GM12872 (cell line): ENCODE measurements around the gene LRG1.
A peak's percentile ranks its signal among the peaks of the same experiment; 100 is the strongest.

Source experiments
- CTCF ChIP-seq: IDR thresholded peaks from 3 replicates; pipeline ENCODE4 v1.5.1; 2011; ENCODE audit warnings: low read depth, mild to moderate bottlenecking, low read length, moderate library complexity; ENCODE audit not compliant: insufficient read depth

The LRG1 gene

GRCh38 chr19:4533334-4533733, 6.5 kb downstream of the LRG1 start:
- no peak for TF ChIP-seq CTCF

- TF ChIP-seq CTCF: no peak
These were observed 8.2 kb downstream of the LRG1 start for GRCh38 chr19:4531562-4532165.

GRCh38 chr19:4529924-4530522, 9.8 kb downstream of the LRG1 start:
- TF ChIP-seq CTCF: no peak

- TF ChIP-seq CTCF: no peak
These were observed 11.0 kb downstream of the LRG1 start for GRCh38 chr19:4528843-4529242.

GRCh38 chr19:4525563-4526002, 14.3 kb downstream of the LRG1 start:
- no peak for TF ChIP-seq CTCF

GRCh38 chr19:4524808-4525562, 14.9 kb downstream of the LRG1 start:
- TF ChIP-seq CTCF: peak; percentile 94

GRCh38 chr19:4523306-4524110, 16.3 kb downstream of the LRG1 start:
- peak; percentile 84 for TF ChIP-seq CTCF
